IMR-90 (cell line): ENCODE data around the gene FABP2.
"Not testable (repeated sequence)": the region's sequence is repeated elsewhere in the genome, so short reads cannot be mapped to it uniquely, and the experiment has no call there.

Experiments used
- BHLHE40 ChIP-seq: fragments of 150-350 bp; IDR thresholded peaks from 2 replicates; pipeline ENCODE4 v1.6.1; 2016; ENCODE audit warnings: mild to moderate bottlenecking, low read depth, low read length
- CEBPB ChIP-seq: IDR thresholded peaks from 2 replicates; pipeline ENCODE4 v1.6.1; 2012; ENCODE audit warnings: low read depth, low read length, improper control_type of control experiment
- CHD1 ChIP-seq: IDR thresholded peaks from 2 replicates; pipeline ENCODE4 v1.6.1; 2012; ENCODE audit warnings: low read depth, low read length, improper control_type of control experiment
- FOS ChIP-seq: fragments of 150-350 bp; IDR thresholded peaks from 2 replicates; pipeline ENCODE4 v1.6.1; 2016; ENCODE audit warnings: low read depth, low read length
- MAZ ChIP-seq: IDR thresholded peaks from 2 replicates; pipeline ENCODE4 v1.6.1; 2012; ENCODE audit warnings: low read depth, mild to moderate bottlenecking, low read length, improper control_type of control experiment, moderate library complexity, borderline replicate concordance
- MXI1 ChIP-seq: IDR thresholded peaks from 2 replicates; pipeline ENCODE4 v1.6.1; 2012; ENCODE audit warnings: low read depth, mild to moderate bottlenecking, low read length, moderate library complexity, borderline replicate concordance
- POLR2A ChIP-seq: IDR thresholded peaks from 2 replicates; pipeline ENCODE4 v1.6.1; 2012; ENCODE audit warnings: mild to moderate bottlenecking, low read depth, low read length
- RAD21 ChIP-seq: IDR thresholded peaks from 2 replicates; pipeline ENCODE4 v1.6.1; 2012; ENCODE audit warnings: low read length, improper control_type of control experiment
- RCOR1 ChIP-seq: IDR thresholded peaks from 2 replicates; pipeline ENCODE4 v1.6.1; 2012; ENCODE audit warnings: mild to moderate bottlenecking, low read length, improper control_type of control experiment; ENCODE audit not compliant: insufficient replicate concordance
- RFX5 ChIP-seq: IDR thresholded peaks from 2 replicates; pipeline ENCODE4 v1.8.0; 2012; ENCODE audit warnings: low read depth, mild to moderate bottlenecking, low read length, moderate library complexity
- SMC3 ChIP-seq: fragments of 150-350 bp; IDR thresholded peaks from 2 replicates; pipeline ENCODE4 v1.6.1; 2016; ENCODE audit warnings: low read depth, mild to moderate bottlenecking, antibody characterized with exemption, low read length, moderate library complexity
- TF ChIP-seq, protein P1 (sequence below): fragments of 150-350 bp; IDR thresholded peaks from 2 replicates; pipeline ENCODE4 v1.6.1; 2017; ENCODE audit warnings: mild to moderate bottlenecking, antibody characterized with exemption, low read length, low read depth
- TF ChIP-seq, protein P2 (sequence below): conservative IDR thresholded peaks from 2 replicates; pipeline ENCODE4 v1.5.1; 2012; ENCODE audit warnings: mild to moderate bottlenecking, low read depth, low read length, improper control_type of control experiment

DNA sequence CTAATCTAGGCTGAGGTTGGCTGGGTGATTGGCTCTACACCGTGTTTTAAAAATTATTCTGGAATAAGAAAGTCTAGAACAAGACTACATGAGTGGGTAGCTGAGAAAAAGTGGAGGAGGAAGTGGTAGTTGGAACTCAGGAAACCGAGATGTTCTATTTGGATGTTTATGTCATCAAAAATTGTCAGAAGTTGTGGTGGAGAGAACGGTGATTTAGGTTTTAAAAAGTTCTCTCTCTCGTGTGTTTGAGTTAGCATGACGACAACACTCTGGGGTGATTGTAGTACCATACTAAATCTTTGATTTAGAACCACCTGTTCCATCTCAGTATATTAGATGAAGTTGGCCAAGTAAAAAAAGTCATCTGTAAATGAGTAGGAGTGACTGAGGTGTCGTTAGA lies 41.4 kb upstream of the FABP2 start:
- not testable (repeated sequence) for TF ChIP-seq POLR2A, RAD21, BHLHE40, SMC3, CEBPB, FOS, RCOR1, RFX5, MXI1, CHD1, MAZ
- TF ChIP-seq, protein P1, sequence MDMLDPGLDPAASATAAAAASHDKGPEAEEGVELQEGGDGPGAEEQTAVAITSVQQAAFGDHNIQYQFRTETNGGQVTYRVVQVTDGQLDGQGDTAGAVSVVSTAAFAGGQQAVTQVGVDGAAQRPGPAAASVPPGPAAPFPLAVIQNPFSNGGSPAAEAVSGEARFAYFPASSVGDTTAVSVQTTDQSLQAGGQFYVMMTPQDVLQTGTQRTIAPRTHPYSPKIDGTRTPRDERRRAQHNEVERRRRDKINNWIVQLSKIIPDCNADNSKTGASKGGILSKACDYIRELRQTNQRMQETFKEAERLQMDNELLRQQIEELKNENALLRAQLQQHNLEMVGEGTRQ, result not testable (repeated sequence)
- TF ChIP-seq, protein P2, sequence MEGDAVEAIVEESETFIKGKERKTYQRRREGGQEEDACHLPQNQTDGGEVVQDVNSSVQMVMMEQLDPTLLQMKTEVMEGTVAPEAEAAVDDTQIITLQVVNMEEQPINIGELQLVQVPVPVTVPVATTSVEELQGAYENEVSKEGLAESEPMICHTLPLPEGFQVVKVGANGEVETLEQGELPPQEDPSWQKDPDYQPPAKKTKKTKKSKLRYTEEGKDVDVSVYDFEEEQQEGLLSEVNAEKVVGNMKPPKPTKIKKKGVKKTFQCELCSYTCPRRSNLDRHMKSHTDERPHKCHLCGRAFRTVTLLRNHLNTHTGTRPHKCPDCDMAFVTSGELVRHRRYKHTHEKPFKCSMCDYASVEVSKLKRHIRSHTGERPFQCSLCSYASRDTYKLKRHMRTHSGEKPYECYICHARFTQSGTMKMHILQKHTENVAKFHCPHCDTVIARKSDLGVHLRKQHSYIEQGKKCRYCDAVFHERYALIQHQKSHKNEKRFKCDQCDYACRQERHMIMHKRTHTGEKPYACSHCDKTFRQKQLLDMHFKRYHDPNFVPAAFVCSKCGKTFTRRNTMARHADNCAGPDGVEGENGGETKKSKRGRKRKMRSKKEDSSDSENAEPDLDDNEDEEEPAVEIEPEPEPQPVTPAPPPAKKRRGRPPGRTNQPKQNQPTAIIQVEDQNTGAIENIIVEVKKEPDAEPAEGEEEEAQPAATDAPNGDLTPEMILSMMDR, result not testable (repeated sequence)
